ENCODE results near the gene GALNT14. TPM values are rescaled to one million over a fixed set of nuclear protein-coding genes. Genes with fewer than 3 reads are reported as not detected.

Gene GALNT14
- total RNA-seq, 1 donor from 2014 or later: 0.14 TPM

- H3K4me1 ChIP-seq: no peaks in the 10 kb centered on the region
- no peak overlapping the region for H3K4me3 ChIP-seq
- H3K27me3 ChIP-seq (ENCODE audit: low read depth): peaks cover 18% of the 10 kb centered on the region
- H3K36me3 ChIP-seq: no peaks in the 10 kb centered on the region
- no peak overlapping the region for H3K27ac ChIP-seq (replicated peaks)
- intact Hi-C loops (cut with micrococcal nuclease): no loop called here
- no peaks in the 10 kb centered on the region for H3K9me3 ChIP-seq (replicated peaks)
- TF ChIP-seq CTCF (IDR thresholded peaks at IDR 0.05; ENCODE audit: borderline replicate concordance): no peak
- no peak for DNase-seq
Observed at GRCh38 chr2:31075941-31076590, 62.2 kb downstream of the GALNT14 start.

- Histone ChIP-seq H3K27me3 (ENCODE audit: low read depth) (peaks cover 18% of the 10 kb centered on the region), H3K4me3 (no peak overlapping the region), H3K36me3 (no peaks in the 10 kb centered on the region), H3K27ac (replicated peaks) (no peak overlapping the region), H3K9me3 (replicated peaks) (no peaks in the 10 kb centered on the region), H3K4me1 (no peaks in the 10 kb centered on the region)
- DNase-seq: no peak
- intact Hi-C loops (cut with micrococcal nuclease): no loop called here
- no peak for TF ChIP-seq CTCF (IDR thresholded peaks at IDR 0.05; ENCODE audit: borderline replicate concordance)
Observed at GRCh38 chr2:31075431-31075830, 62.8 kb downstream of the GALNT14 start.

- no peak overlapping the region for H3K27ac ChIP-seq (replicated peaks)
- intact Hi-C loops (cut with micrococcal nuclease): no loop called here
- H3K4me1 ChIP-seq: no peaks in the 10 kb centered on the region
- no peaks in the 10 kb centered on the region for H3K9me3 ChIP-seq (replicated peaks)
- H3K4me3 ChIP-seq: no peak overlapping the region
- no peaks in the 10 kb centered on the region for H3K36me3 ChIP-seq
- TF ChIP-seq CTCF (IDR thresholded peaks at IDR 0.05; ENCODE audit: borderline replicate concordance): no peak
- no peak for DNase-seq
- peaks cover 14% of the 10 kb centered on the region for H3K27me3 ChIP-seq (ENCODE audit: low read depth)
Observed at GRCh38 chr2:31071741-31072140, 66.5 kb downstream of the GALNT14 start.

GRCh38 chr2:31070339-31071125 is 67.7 kb downstream of the GALNT14 start:
- Histone ChIP-seq H3K27me3 (ENCODE audit: low read depth) (peaks cover 13% of the 10 kb centered on the region), H3K4me1 (no peaks in the 10 kb centered on the region), H3K9me3 (replicated peaks) (no peaks in the 10 kb centered on the region), H3K4me3 (no peak overlapping the region), H3K27ac (replicated peaks) (no peak overlapping the region), H3K36me3 (no peaks in the 10 kb centered on the region)
- no peak for TF ChIP-seq CTCF (IDR thresholded peaks at IDR 0.05; ENCODE audit: borderline replicate concordance)
- DNase-seq: no peak
- intact Hi-C loops (cut with micrococcal nuclease): no loop called here

GRCh38 chr2:31069643-31070325 is 68.5 kb downstream of the GALNT14 start:
- DNase-seq: no peak
- Histone ChIP-seq H3K36me3 (no peaks in the 10 kb centered on the region), H3K27ac (replicated peaks) (no peak overlapping the region), H3K9me3 (replicated peaks) (no peaks in the 10 kb centered on the region), H3K27me3 (ENCODE audit: low read depth) (peaks cover 5% of the 10 kb centered on the region), H3K4me3 (no peak overlapping the region), H3K4me1 (no peaks in the 10 kb centered on the region)
- intact Hi-C loops (cut with micrococcal nuclease): no loop called here
- TF ChIP-seq CTCF (IDR thresholded peaks at IDR 0.05; ENCODE audit: borderline replicate concordance): no peak

Data from left ventricle myocardium inferior (tissue), 1 donor.